Activated naive CD8-positive, alpha-beta T cell treated with anti-CD3 and anti-CD28 coated beads, Interleukin-2, amount 50 U/mL, for 24 hours (primary cell): ENCODE results near the gene AK1.

Experiments
- ATAC-seq: fragments of 150-1000 bp; cut with Tn5 transposase; one replicate; pipeline ENCODE4 v1.10.0; 2021
- DNase-seq: peaks from one replicate; pipeline ENCODE4 v3.0.0; 2021
- H3K27ac Mint-ChIP-seq: one replicate; pipeline ENCODE4 v1.8.0; 2021; ENCODE audit warnings: mild to moderate bottlenecking, mixed read lengths
- H3K27me3 Mint-ChIP-seq: one replicate; pipeline ENCODE4 v1.8.0; 2021; ENCODE audit warnings: mixed read lengths
- H3K36me3 Mint-ChIP-seq: one replicate; pipeline ENCODE4 v1.8.0; 2021; ENCODE audit warnings: low read depth, mixed read lengths
- H3K4me1 Mint-ChIP-seq: one replicate; pipeline ENCODE4 v1.8.0; 2021; ENCODE audit warnings: mixed read lengths
- H3K4me3 Mint-ChIP-seq: one replicate; pipeline ENCODE4 v1.8.0; 2021; ENCODE audit warnings: mild to moderate bottlenecking, moderate library complexity, mixed read lengths
- H3K9me3 Mint-ChIP-seq: one replicate; pipeline ENCODE4 v1.8.0; 2021; ENCODE audit warnings: mixed read lengths

AK1 gene

DNA sequence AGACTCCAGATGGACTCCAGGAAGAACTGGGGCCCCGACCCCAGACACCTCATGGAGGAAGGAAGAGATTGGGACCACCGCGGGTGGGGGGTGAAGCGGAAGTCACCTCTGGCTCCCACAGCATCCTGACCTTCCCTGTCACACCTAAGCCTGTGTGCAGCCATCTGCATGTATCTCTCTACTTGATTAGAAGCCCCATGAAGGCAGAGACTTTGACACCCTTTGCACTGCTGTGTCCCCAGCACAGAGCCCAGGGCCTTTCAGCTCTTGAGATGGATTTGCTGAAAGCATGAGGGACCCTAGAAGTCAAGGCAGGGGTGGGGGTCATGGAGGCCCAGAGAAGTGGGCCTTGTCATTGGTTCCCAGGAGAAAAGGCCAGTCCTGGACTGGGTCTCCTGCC lies 20.2 kb downstream of the AK1 start:
- Mint-ChIP-seq H3K27me3 (no peaks in the 10 kb centered on the region), H3K9me3 (no peaks in the 10 kb centered on the region), H3K4me1 (peaks cover 42% of the 10 kb centered on the region), H3K4me3 (no peak overlapping the region), H3K27ac (no peak overlapping the region), H3K36me3 (peaks cover under 1% of the 10 kb centered on the region)
- no peak for ATAC-seq
- DNase-seq: no peak

DNA sequence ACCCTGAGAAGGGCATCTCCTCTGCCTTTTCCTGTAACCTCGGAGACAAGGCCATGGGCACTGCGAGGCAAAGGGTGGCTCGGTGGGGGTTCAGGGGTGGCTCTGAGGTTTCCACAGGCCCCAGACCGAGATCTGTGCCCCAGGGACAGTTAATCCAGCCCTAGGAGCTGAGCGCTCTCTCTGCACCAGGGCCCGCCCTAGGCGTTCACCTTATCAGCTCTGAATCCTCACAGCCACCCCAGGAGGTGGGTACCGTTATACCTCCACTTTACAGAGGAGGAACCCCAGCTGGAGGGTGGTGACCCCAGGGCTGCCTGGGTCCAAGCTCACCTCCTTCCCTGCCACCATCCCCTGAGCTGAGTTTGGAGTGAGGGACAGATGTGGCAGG lies 20.8 kb downstream of the AK1 start:
- Mint-ChIP-seq H3K4me1 (peaks cover 42% of the 10 kb centered on the region), H3K36me3 (peaks cover 4% of the 10 kb centered on the region), H3K27me3 (no peaks in the 10 kb centered on the region), H3K9me3 (no peaks in the 10 kb centered on the region), H3K4me3 (no peak overlapping the region), H3K27ac (no peak overlapping the region)
- DNase-seq (no peak), ATAC-seq (no peak)

DNA sequence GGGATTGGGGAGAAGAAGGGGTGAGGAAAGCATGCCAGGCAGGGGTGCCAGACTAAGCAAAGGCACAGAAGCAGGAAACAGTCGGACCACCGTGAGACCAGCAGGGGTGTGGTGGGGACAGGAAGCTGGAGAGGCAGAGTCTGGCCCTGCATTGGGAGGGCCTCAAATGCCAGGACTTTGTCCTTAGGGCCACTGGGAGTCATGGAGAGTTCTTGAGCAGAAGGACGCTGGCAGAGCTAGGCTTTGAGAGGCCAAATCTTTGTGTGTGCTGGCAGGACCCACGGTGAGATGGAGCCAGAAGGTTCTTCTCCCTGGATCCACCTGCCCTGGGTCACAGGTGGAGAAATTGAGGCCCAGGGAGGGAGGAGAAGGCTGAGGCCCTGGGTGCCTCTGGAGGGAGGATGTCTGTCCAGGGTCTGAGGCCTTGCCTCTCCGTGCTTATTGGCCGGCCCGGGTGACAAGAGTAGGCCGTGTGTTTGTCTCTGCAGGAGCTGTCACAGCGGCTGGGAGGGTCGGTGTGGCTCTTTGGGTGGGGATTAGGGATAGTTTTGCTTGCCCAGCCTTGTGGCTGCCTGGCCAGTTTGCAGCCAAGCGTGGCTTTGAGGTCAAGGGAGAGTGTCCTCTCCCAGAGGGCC lies 21.3 kb downstream of the AK1 start:
- Mint-ChIP-seq H3K9me3 (no peaks in the 10 kb centered on the region), H3K27me3 (no peaks in the 10 kb centered on the region), H3K27ac (no peak overlapping the region), H3K36me3 (peaks cover 6% of the 10 kb centered on the region), H3K4me1 (peaks cover 39% of the 10 kb centered on the region), H3K4me3 (no peak overlapping the region)
- DNase-seq (no peak), ATAC-seq (no peak)

DNA sequence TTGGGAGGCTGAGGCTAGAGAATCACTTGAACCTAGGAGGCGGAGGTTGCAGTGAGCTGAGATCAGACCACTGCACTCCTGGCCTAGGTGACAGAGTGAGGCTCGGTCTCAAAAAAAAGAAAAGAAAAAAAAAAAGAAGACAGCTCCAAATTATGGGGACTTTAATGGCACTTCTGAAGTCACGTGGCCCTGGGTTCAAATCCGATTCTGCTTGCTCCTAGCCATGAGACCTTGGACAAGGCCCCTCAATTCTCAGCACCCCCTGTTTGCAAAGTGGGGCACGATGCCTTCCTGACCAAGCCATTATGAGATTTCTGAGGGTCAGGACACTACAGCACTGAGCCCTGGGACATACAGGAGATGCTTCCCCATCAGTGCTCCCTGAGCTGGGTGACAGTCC lies 22.0 kb downstream of the AK1 start:
- DNase-seq: no peak
- ATAC-seq: no peak
- H3K9me3 Mint-ChIP-seq: no peaks in the 10 kb centered on the region
- peak overlapping the region; percentile 37 for H3K27ac Mint-ChIP-seq
- peak overlapping the region; percentile 54 for H3K4me3 Mint-ChIP-seq
- peaks cover 32% of the 10 kb centered on the region for H3K4me1 Mint-ChIP-seq
- H3K36me3 Mint-ChIP-seq: peaks cover 12% of the 10 kb centered on the region
- H3K27me3 Mint-ChIP-seq: no peaks in the 10 kb centered on the region

DNA sequence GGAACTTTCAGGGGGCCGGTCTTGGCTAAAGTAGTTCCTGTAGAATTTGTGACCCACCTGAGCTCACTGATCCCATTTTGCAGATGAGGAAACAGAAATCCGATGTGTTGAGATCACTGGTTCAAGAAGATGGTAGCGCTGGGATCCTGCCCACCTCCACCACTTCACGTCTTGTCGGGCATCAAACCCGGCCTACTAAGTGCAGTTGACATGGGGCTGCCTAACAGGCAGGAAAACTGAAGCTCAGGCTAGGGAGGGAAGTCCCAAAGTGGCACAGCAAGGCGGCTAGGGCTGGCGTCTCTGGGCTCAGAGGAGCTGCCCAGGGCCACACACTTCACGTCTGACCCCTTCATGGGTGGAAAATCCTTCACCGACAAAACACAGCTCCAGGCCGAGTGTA lies 22.5 kb downstream of the AK1 start:
- Mint-ChIP-seq H3K4me3 (peak overlapping the region; percentile 54), H3K27me3 (no peaks in the 10 kb centered on the region), H3K36me3 (peaks cover 16% of the 10 kb centered on the region), H3K27ac (peak overlapping the region; percentile 27), H3K9me3 (no peaks in the 10 kb centered on the region), H3K4me1 (peaks cover 32% of the 10 kb centered on the region)
- ATAC-seq (no peak), DNase-seq (no peak)

DNA sequence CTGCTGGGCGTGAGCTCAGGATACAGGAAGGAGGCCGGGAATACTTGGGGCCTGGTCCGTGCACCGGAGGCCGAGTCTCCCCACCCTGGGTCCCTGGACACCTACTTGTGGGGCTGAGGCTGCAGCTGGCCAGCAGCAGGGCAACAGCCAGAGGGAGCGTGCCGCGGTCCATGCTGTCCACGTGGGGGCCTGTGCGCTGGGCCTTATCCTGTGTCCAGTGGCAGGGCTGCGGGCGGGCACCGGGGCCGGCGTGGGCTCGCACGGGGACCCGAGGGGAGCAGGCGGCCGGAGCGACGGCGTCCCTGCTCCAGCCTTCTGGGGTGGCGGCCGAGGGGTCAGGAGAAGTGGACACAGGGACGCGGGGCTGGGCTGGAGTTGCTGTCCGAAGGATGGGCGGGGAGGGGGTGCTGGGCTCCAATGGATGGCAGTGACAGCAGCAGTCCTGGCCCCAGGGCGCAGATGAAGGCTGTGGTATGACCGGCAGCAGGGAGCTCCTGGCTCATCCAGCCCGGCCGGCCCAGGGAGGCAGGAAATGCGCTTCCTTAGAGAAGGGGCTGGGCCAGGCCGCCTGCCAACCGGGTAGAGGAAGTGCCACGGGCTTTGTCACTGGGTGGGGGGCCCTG lies 23.2 kb downstream of the AK1 start, which contains the start of gene ENG:
Gene ENG (minus strand): TSS at position 475 of the 623 bp plus-strand sequence. CDS start 303 bp downstream, at position 172.
- Mint-ChIP-seq H3K27me3 (no peaks in the 10 kb centered on the region), H3K4me3 (peak within 1 kb of the TSS; percentile 88), H3K9me3 (peaks cover 3% of the 10 kb centered on the region), H3K4me1 (peaks cover 32% of the 10 kb centered on the region), H3K27ac (peak within 1 kb of the TSS; percentile 85), H3K36me3 (peaks cover 21% of the 10 kb centered on the region)
- ATAC-seq (peak; percentile 62), DNase-seq (peak; percentile 41)

DNA sequence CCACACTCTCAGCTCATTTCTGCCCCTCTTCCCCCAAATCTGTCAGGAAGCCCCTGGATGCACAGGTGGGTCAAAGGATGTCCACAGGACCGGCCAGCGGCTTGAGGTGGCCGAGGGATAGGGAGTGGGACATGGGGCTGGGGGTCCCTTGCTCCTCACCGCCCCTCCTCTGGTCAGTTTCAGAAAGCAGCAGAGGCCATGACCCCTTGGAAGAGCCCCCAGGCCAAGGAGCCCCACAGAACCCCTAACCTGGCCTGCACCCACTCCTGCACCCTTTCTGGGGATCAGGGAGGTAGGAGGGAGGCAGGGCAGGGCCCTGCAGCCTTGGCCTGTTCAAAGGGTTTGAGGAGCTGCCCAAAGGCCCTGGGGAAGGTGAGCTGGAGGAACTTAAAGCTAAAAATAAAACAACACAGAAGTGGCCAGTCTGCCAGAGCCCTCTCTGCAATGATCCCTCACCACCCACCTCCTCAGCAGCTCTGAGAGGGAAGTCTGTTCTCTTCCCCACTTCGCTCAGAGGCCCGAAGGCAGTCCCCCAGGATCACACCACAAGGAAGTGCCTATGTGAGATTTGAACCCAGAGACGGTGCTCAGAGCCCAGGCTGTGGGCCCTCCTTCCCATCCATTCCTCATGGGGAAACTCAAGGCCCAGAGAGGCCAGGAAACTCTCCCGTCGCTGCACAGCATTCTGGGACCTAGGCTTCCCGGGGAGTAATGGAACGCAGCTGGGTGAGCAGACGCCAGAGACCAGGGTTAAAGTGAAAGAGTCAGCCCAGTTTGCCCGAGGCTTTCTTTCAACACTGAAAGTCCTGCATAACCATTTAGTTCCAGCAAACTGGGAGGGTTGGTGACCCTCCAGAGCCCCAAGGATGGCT lies 23.9 kb downstream of the AK1 start:
- peak overlapping the region; percentile 88 for H3K4me3 Mint-ChIP-seq
- peaks cover 30% of the 10 kb centered on the region for H3K4me1 Mint-ChIP-seq
- DNase-seq (no peak), ATAC-seq (no peak)
- H3K27me3 Mint-ChIP-seq: no peaks in the 10 kb centered on the region
- H3K27ac Mint-ChIP-seq: peak overlapping the region; percentile 85
- peaks cover 9% of the 10 kb centered on the region for H3K9me3 Mint-ChIP-seq
- H3K36me3 Mint-ChIP-seq: peaks cover 29% of the 10 kb centered on the region

DNA sequence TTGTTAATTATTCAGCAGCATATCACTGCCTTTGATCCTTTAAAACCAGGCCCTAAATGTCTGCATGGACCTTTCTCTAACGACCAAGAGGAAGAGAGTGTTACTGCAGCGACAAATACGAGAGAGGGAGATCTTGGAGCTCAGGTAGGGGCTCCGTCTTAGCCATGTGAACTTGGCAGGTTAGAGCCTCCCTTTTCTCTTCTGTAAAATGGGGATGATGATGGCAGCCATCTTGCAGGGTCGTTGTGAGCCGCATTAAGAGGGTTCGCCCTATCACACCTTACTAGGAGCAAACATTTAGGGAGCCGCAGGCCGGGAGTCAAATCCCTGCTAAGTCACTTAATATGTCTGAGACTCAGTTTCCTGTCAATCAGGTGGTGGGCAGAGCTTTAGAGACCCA lies 24.6 kb downstream of the AK1 start:
- DNase-seq (no peak), ATAC-seq (no peak)
- Mint-ChIP-seq H3K27me3 (no peaks in the 10 kb centered on the region), H3K36me3 (peaks cover 35% of the 10 kb centered on the region), H3K4me1 (peaks cover 30% of the 10 kb centered on the region), H3K9me3 (peaks cover 9% of the 10 kb centered on the region), H3K4me3 (peak overlapping the region; percentile 88), H3K27ac (peak overlapping the region; percentile 11)

DNA sequence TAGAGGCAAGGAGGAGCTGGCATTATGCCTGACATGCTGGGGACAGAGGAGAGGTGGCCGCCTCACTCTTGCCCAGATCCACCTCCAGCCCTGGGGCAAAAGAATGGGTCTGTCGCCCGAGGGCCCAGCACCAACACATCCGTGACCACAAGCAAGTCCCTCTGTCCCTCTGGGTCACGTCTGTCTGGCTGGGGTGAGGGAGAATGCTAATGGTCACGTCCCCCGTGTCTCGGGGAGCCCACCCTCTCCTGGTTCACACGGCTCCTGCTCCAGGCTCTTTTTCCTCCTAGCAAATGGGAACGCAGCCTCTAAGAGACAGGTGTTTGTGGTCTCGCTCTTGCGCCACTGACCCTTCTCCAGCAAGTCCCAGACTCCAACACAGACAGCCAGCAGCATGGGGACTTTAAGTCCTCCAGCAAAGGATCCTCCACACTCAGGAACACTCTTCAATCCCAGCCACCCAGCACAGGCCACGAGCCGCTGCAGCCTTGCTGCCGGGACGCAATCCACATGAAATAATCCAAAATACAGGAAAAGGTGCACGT lies 27.1 kb downstream of the AK1 start:
- DNase-seq (no peak), ATAC-seq (no peak)
- H3K36me3 Mint-ChIP-seq: peaks cover 35% of the 10 kb centered on the region
- peaks cover 9% of the 10 kb centered on the region for H3K9me3 Mint-ChIP-seq
- no peak overlapping the region for H3K4me3 Mint-ChIP-seq
- no peak overlapping the region for H3K27ac Mint-ChIP-seq
- peaks cover 22% of the 10 kb centered on the region for H3K4me1 Mint-ChIP-seq
- no peaks in the 10 kb centered on the region for H3K27me3 Mint-ChIP-seq

DNA sequence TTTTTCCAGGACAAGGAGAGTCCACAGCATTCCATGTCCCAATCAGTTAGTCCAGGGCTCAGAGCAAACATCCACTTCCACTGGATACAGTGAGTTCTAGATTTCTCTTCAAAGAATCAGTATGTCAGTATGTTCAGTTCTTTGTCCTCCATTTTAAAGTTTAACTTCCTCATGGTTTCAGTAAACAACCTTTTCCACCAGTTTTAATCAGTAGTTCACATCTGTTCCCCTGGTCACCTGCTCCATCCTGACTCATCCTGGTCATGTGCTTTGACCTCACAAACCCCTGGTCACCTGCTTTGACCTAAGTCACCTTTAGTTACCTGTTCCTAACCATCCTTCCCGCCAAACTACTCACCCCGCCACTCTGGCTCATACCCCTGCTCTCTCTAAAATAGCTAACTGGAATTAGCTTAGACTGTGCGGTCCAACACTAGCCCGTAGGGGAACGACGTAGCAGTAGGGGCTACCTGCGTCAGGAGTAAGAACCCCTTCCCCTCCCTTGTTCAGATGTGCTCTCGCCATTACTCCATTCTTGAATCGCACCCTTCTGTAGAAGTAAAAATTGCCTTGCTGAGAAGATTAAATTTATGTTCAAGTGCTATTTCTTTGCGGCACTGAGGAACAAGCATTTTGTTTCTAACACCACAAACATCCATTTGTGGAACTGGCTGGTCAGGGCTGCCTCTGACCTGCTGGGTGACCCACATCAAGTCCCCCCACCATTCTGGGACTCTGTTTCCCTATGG lies 28.5 kb downstream of the AK1 start:
- Mint-ChIP-seq H3K4me1 (peaks cover 15% of the 10 kb centered on the region), H3K36me3 (peaks cover 35% of the 10 kb centered on the region), H3K27me3 (no peaks in the 10 kb centered on the region), H3K9me3 (peaks cover 9% of the 10 kb centered on the region), H3K4me3 (no peak overlapping the region), H3K27ac (no peak overlapping the region)
- ATAC-seq: no peak
- DNase-seq: no peak

DNA sequence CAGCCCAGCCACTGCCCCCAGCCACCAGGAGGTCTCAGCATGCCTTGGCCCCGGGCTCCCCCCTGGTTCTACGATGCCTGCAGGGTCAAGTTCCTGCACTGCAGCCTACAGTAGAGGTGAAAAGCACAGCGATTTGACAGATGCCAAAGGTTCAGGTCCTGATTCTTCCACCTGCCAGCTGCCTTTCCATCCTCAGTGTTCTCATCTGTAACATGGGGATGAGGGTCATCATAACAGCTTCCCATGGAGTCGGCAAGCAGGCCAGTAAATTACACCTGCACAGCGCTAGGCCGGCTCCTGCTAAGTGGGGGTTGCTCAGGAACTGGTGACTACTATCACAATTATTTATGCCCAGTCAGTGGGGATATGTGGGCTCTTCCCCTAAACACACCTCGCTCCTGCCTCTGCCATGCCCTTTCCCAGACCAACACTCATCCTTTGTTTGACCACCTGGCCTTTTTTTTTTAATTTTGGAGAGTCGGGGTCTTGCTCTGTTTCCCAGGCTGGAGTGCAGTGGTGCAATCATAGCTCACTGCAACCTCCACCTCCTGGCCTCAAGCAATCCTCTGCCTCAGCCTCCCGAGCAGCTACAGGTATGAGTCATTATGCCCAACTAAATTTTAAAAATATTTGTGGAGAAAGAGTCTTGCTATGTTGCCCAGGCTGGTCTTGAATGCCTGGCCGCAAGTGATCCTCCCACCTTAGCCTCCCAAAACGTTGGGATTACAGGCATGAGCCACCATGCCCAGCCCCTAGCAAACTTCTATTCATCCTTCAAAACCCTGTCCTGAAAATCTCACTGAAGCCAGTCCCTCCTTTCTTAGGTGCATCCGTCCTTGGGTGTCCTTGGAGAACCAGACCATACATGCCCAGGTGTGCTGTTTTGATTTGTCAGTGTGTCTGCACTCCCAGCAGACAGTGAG lies 29.4 kb downstream of the AK1 start:
- no peak overlapping the region for H3K27ac Mint-ChIP-seq
- no peaks in the 10 kb centered on the region for H3K27me3 Mint-ChIP-seq
- peaks cover 9% of the 10 kb centered on the region for H3K9me3 Mint-ChIP-seq
- H3K4me1 Mint-ChIP-seq: peaks cover 12% of the 10 kb centered on the region
- ATAC-seq: no peak
- DNase-seq: no peak
- no peak overlapping the region for H3K4me3 Mint-ChIP-seq
- peaks cover 35% of the 10 kb centered on the region for H3K36me3 Mint-ChIP-seq

DNA sequence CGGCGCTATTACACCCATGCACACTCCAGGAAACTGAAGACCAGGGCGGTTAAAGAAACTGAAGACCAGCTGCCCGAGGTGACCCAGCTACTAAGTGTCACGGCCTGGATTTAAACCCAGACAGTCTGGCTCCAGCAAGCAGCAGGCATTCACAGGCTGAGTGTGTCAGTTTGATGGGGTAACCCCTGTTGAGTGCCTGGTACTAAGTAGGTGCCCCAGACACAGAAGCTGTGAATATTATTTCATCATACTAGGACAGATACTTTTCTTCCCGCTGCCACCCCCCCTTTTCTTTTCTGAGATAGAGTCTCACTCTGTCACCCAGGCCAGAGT lies 30.3 kb downstream of the AK1 start:
- Mint-ChIP-seq H3K36me3 (peaks cover 33% of the 10 kb centered on the region), H3K27ac (no peak overlapping the region), H3K4me3 (no peak overlapping the region), H3K9me3 (peaks cover 9% of the 10 kb centered on the region), H3K27me3 (no peaks in the 10 kb centered on the region), H3K4me1 (peaks cover 6% of the 10 kb centered on the region)
- DNase-seq (no peak), ATAC-seq (no peak)

DNA sequence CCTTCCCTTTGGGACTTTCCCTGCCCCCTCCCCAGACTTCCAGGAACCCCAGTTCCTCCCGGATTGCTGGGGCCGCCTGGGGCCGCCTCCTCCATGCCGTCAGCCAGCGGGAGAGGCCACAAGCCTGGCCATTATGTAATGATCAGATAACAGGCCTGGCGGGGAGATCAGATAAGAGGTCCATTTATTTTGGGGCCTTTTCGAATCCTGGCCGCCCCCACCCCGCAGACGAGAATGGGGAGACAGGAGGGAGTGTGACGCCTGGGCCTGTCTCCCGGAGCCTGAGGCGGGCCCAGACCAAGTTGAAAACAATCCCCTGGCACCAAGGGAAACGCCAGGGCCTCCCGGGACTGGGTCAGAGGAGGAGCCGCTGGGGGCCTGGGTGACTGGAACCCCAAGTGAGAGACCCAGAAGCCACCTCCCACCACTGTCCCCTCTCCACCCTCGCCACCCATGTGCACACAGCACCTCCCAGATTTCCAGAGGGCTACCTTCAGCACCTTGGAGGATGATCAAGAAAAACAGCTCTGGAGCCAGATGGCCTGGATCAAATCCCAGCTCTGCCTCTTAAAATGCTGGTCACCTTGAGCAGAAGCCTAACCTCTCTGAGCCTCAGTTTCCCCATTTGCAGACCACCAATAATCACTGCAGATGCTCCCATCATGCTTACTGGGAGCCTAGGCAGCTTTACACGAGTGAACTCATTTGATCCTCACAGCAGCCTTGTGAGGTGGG lies 30.9 kb downstream of the AK1 start:
- DNase-seq: no peak
- no peaks in the 10 kb centered on the region for H3K27me3 Mint-ChIP-seq
- H3K4me1 Mint-ChIP-seq: peaks cover under 1% of the 10 kb centered on the region

More for the DNA sequence above, 30.9 kb downstream of the AK1 start:
- H3K36me3 Mint-ChIP-seq: peaks cover 34% of the 10 kb centered on the region
- H3K9me3 Mint-ChIP-seq: peaks cover 9% of the 10 kb centered on the region
- H3K27ac Mint-ChIP-seq: no peak overlapping the region
- ATAC-seq: no peak
- no peak overlapping the region for H3K4me3 Mint-ChIP-seq
